A673 (cell line): ENCODE results near the gene ARHGAP22.

Experiments used
- CTCF ChIP-seq: fragments of 300-800, 200-600 bp; sonication (generic); conservative IDR thresholded peaks from 2 replicates; pipeline ENCODE4 v1.5.1; 2017; ENCODE audit warnings: low read depth, mild to moderate bottlenecking, antibody characterized with exemption, low read length, moderate library complexity, mixed read lengths
- EZH2 ChIP-seq: fragments of 200-600 bp; sonication (generic); IDR thresholded peaks from 2 replicates; pipeline ENCODE4 v1.6.1; 2017; ENCODE audit warnings: borderline replicate concordance, low read depth, mild to moderate bottlenecking, mixed read lengths, antibody characterized with exemption, low read length; ENCODE audit not compliant: poor library complexity, severe bottlenecking

- TF ChIP-seq CTCF (no peak), EZH2 (no peak)
These were observed 126.4 kb downstream of the ARHGAP22 start for GRCh38 chr10:48478469-48478868.
